H9 (cell line): Measurements from ENCODE around the gene ACOT7. TPM values are rescaled to one million over a fixed set of nuclear protein-coding genes. Genes with fewer than 3 reads are reported as not detected.

Experiments
- DNase-seq: peaks from one replicate; pipeline ENCODE4 v3.0.0-alpha.2; 2017
- H2AFZ ChIP-seq: one replicate; pipeline ENCODE4 v1.6.1; 2013; ENCODE audit warnings: mild to moderate bottlenecking, low read length, control low read depth, moderate library complexity
- H2AK5ac ChIP-seq: 2 replicates; pipeline ENCODE4 v1.6.1; 2013; ENCODE audit warnings: low read length, control low read depth, mixed read lengths; ENCODE audit not compliant: insufficient read length
- H2BK120ac ChIP-seq: one replicate; pipeline ENCODE4 v1.6.1; 2013; ENCODE audit warnings: low read depth, mild to moderate bottlenecking, low read length, control low read depth, inconsistent platforms; ENCODE audit not compliant: poor library complexity, severe bottlenecking
- H2BK12ac ChIP-seq: 2 replicates; pipeline ENCODE4 v1.6.1; 2013; ENCODE audit warnings: low read length, control low read depth, mixed read lengths, low read depth; ENCODE audit not compliant: insufficient read length
- H2BK15ac ChIP-seq: 2 replicates; pipeline ENCODE4 v1.6.1; 2013; ENCODE audit warnings: low read depth, low read length, control low read depth
- H2BK20ac ChIP-seq: one replicate; pipeline ENCODE4 v1.6.1; 2013; ENCODE audit warnings: low read depth, mild to moderate bottlenecking, low read length, control low read depth, inconsistent platforms; ENCODE audit not compliant: poor library complexity, severe bottlenecking
- H2BK5ac ChIP-seq: 2 replicates; pipeline ENCODE4 v1.6.1; 2013; ENCODE audit warnings: low read length, control low read depth, mixed read lengths; ENCODE audit not compliant: insufficient read length
- H3K14ac ChIP-seq: 2 replicates; pipeline ENCODE4 v1.6.1; 2013; ENCODE audit warnings: low read length, control low read depth; ENCODE audit not compliant: insufficient read depth
- H3K18ac ChIP-seq: 2 replicates; pipeline ENCODE4 v1.6.1; 2013; ENCODE audit warnings: low read depth, mild to moderate bottlenecking, mixed read lengths, low read length, control low read depth; ENCODE audit not compliant: insufficient read length
- H3K23ac ChIP-seq: 2 replicates; pipeline ENCODE4 v1.6.1; 2013; ENCODE audit warnings: low read length, control low read depth, mixed read lengths, low read depth; ENCODE audit not compliant: insufficient read length
- H3K23me2 ChIP-seq: 2 replicates; pipeline ENCODE4 v1.6.1; 2013; ENCODE audit warnings: low read depth, mild to moderate bottlenecking, mixed read lengths, low read length, control low read depth; ENCODE audit not compliant: insufficient read length, poor library complexity, severe bottlenecking
- H3K27ac ChIP-seq: 2 replicates; pipeline ENCODE4 v1.5.1; 2013; ENCODE audit warnings: low read length, control low read depth, mixed read lengths, low read depth; ENCODE audit not compliant: insufficient read length
- H3K27me3 ChIP-seq: 2 replicates; pipeline ENCODE4 v1.6.1; 2013; ENCODE audit warnings: low read length, control low read depth, inconsistent platforms; ENCODE audit not compliant: insufficient read depth
- H3K4ac ChIP-seq: 2 replicates; pipeline ENCODE4 v1.6.1; 2013; ENCODE audit warnings: low read depth, mild to moderate bottlenecking, control low read depth, inconsistent platforms, low read length, moderate library complexity
- H3K4me1 ChIP-seq: 2 replicates; pipeline ENCODE4 v1.6.1; 2013; ENCODE audit warnings: low read length, control low read depth, inconsistent platforms; ENCODE audit not compliant: insufficient read depth
- H3K4me2 ChIP-seq: 2 replicates; pipeline ENCODE4 v1.6.1; 2013; ENCODE audit warnings: low read length, control low read depth, mixed read lengths; ENCODE audit not compliant: insufficient read length, insufficient read depth
- H3K56ac ChIP-seq: 2 replicates; pipeline ENCODE4 v1.6.1; 2013; ENCODE audit warnings: low read depth, mild to moderate bottlenecking, mixed read lengths, low read length, control low read depth; ENCODE audit not compliant: insufficient read length
- H3K79me1 ChIP-seq: 2 replicates; pipeline ENCODE4 v1.6.1; 2013; ENCODE audit warnings: low read depth, mild to moderate bottlenecking, moderate library complexity, low read length, control low read depth, inconsistent platforms; ENCODE audit not compliant: insufficient read depth, poor library complexity, severe bottlenecking
- H3K79me2 ChIP-seq: 2 replicates; pipeline ENCODE4 v1.6.1; 2013; ENCODE audit warnings: low read length, control low read depth, inconsistent platforms; ENCODE audit not compliant: insufficient read depth
- H3K9ac ChIP-seq: 2 replicates; pipeline ENCODE4 v1.6.1; 2013; ENCODE audit warnings: low read length, control low read depth, mixed read lengths; ENCODE audit not compliant: insufficient read length; ENCODE audit errors: extremely low read depth
- H3K9me3 ChIP-seq: one replicate; pipeline ENCODE4 v1.6.1; 2013; ENCODE audit warnings: low read depth, low read length, inconsistent platforms; ENCODE audit not compliant: control insufficient read depth
- H3T11ph ChIP-seq: one replicate; pipeline ENCODE4 v1.6.1; 2013; ENCODE audit warnings: mild to moderate bottlenecking, low read length, control low read depth, inconsistent platforms
- H4K20me1 ChIP-seq: one replicate; pipeline ENCODE4 v1.6.1; 2013; ENCODE audit not compliant: control insufficient read depth, insufficient read length, insufficient read depth
- H4K5ac ChIP-seq: 2 replicates; pipeline ENCODE4 v1.6.1; 2013; ENCODE audit warnings: low read depth, mild to moderate bottlenecking, mixed read lengths, low read length, control low read depth; ENCODE audit not compliant: insufficient read length
- H4K8ac ChIP-seq: replicated peaks from 2 replicates; pipeline ENCODE4 v1.6.1; 2013; ENCODE audit warnings: low read length, control low read depth, mixed read lengths, low read depth; ENCODE audit not compliant: insufficient read length
- H4K91ac ChIP-seq: 2 replicates; pipeline ENCODE4 v1.6.1; 2013; ENCODE audit warnings: low read depth, mild to moderate bottlenecking, moderate library complexity, mixed read lengths, low read length, control low read depth; ENCODE audit not compliant: insufficient read length
- H3K27ac Mint-ChIP-seq, 3 experiments: 2 replicates in 2 of 3; 3 replicates in 1 of 3; pipeline ENCODE4 v1.8.0; 2020 to 2021; ENCODE audit warnings: mixed read lengths in 3 of 3, mild to moderate bottlenecking in 1 of 3, moderate library complexity in 1 of 3
- H3K27me3 Mint-ChIP-seq: 2 replicates; pipeline ENCODE4 v1.8.0; 2021; ENCODE audit warnings: low read depth, mild to moderate bottlenecking, moderate library complexity, mixed read lengths
- H3K36me3 Mint-ChIP-seq, 3 experiments: 2 replicates in 2 of 3; 3 replicates in 1 of 3; pipeline ENCODE4 v1.8.0; 2020 to 2021; ENCODE audit warnings: low read depth in 3 of 3, mixed read lengths in 3 of 3; ENCODE audit not compliant: insufficient read depth in 1 of 3
- H3K4me1 Mint-ChIP-seq, 2 experiments: 2 replicates each; pipeline ENCODE4 v1.8.0; 2020; ENCODE audit warnings: mixed read lengths in 2 of 2
- H3K4me3 Mint-ChIP-seq, 2 experiments: 2 replicates in 1 of 2; 3 replicates in 1 of 2; pipeline ENCODE4 v1.8.0; 2020 to 2021; ENCODE audit warnings: mild to moderate bottlenecking in 2 of 2, mixed read lengths in 2 of 2, moderate library complexity in 1 of 2
- H3K9me3 Mint-ChIP-seq, 2 experiments: 2 replicates in 1 of 2; 3 replicates in 1 of 2; pipeline ENCODE4 v1.8.0; 2020; ENCODE audit warnings: mild to moderate bottlenecking in 2 of 2, mixed read lengths in 2 of 2, moderate library complexity in 1 of 2
- CTCF ChIP-seq: fragments of 200-600 bp; sonication (generic); conservative IDR thresholded peaks from 3 replicates; pipeline ENCODE4 v1.8.0; 2021; ENCODE audit warnings: antibody characterized with exemption, mild to moderate bottlenecking
- WGBS: extraction: QIAGEN DNeasy Blood & Tissue Kit; methylation state at CpG from one replicate; pipeline ENCODE4 v1.1.7; 2013; ENCODE audit warnings: missing lambda C conversion rate, low lambda C conversion rate, mixed read lengths; ENCODE audit not compliant: insufficient read length; ENCODE audit errors: extremely low coverage; 5-methylcytosine and 5-hydroxymethylcytosine counted together
- total RNA-seq: library from RNA; stranded (reverse); gene quantifications from 2 replicates; pipeline ENCODE4 v1.2.1, GENCODE V29; 2021

ACOT7 gene
- total RNA-seq, 1 experiment from 2014 or later: 87.4 TPM

DNA sequence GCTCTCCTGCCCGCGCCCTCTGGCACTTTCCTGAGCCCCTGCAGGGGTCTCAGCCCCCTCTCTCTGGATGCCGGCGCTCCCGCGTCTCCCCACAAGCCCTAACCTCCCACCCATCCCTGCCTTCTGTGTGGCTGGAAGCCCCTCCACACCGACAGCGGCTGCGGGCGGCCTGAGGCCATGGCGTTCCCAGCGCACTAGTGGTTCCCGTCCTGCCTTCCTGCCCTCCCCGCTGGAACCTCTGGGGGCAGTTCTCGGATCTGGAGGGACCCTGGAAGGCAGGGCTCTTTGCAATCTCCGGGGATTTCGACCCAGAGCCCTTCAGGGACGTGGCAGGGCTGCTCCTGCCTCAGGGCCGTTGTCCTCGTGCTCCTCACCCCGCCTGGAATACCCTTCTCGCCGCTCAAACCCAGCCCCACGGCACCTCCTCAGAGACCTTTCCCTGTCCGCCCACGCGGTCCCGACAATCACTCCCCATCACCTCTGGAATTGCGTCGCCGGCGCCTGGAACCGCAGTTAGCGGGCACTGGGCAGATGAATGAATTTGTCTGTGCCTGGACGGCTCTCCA lies 30.5 kb upstream of the ACOT7 start:
- peaks cover 0 to 3% of the 10 kb centered on the region in 2 experiments; a peak in 2 of 5 replicates for H3K9me3 Mint-ChIP-seq
- H2AFZ ChIP-seq: no peak overlapping the region

More for the DNA sequence above, 30.5 kb upstream of the ACOT7 start:
- Histone ChIP-seq H3K27ac (no peak overlapping the region), H3K23me2 (peaks cover 10% of the 10 kb centered on the region), H3K56ac (no peak overlapping the region), H2AK5ac (no peak overlapping the region), H3K23ac (no peak overlapping the region), H4K91ac (no peak overlapping the region), H4K20me1 (no peaks in the 10 kb centered on the region), H2BK120ac (no peak overlapping the region), H3K79me1 (no peaks in the 10 kb centered on the region), H3K14ac (no peak overlapping the region), H3K4me2 (peak overlapping the region; percentile 30), H3K9me3 (no peaks in the 10 kb centered on the region), H2BK12ac (no peak overlapping the region), H2BK5ac (no peak overlapping the region), H3K27me3 (peaks cover 54% of the 10 kb centered on the region), H3K4ac (no peak overlapping the region), H2BK15ac (no peak overlapping the region), H3T11ph (no peak overlapping the region), H3K18ac (no peak overlapping the region), H2BK20ac (no peak overlapping the region), H3K9ac (no peak overlapping the region), H3K4me1 (no peaks in the 10 kb centered on the region), H4K5ac (no peak overlapping the region), H3K79me2 (no peaks in the 10 kb centered on the region), H4K8ac (no peak overlapping the region)
- Mint-ChIP-seq H3K27me3 (peaks cover 89% of the 10 kb centered on the region), H3K36me3 (no peaks in the 10 kb centered on the region), H3K4me1 (peaks cover 5 to 19% of the 10 kb centered on the region in 2 experiments), H3K4me3 (peak overlapping the region; percentile 36 to 78), H3K27ac (peak overlapping the region in 1 of 3 experiments; percentile 44; a peak in 1 of 7 replicates)
- DNase-seq: no peak
- no peak for TF ChIP-seq CTCF
- no CpG with 5 or more reads among the region's 35 CpGs for WGBS
